ENCODE results near the gene STRAP. TPM values are rescaled to one million over a fixed set of nuclear protein-coding genes. Genes with fewer than 3 reads are reported as not detected.

The STRAP gene
- total and polyA plus RNA-seq, 10 of the 15 experiments (the other 5 are each of a cell fraction or from before 2014, with no cell fraction given): 64.3 to 281 (median 119) TPM

- TF ChIP-seq ZBTB40 (IDR thresholded peaks at IDR 0.05; ENCODE audit: borderline replicate concordance) (no peak), EZH2 (IDR thresholded peaks at IDR 0.05; ENCODE audit: borderline replicate concordance, control insufficient read depth, low read depth, low read length) (no peak), SIN3A (IDR thresholded peaks at IDR 0.05; ENCODE audit: low read depth, low read length) (no peak), E2F4 (IDR thresholded peaks at IDR 0.05; ENCODE audit: low read depth, low read length) (no peak), NR2C2 (IDR thresholded peaks at IDR 0.05; ENCODE audit: borderline replicate concordance, control insufficient read depth, insufficient read length, low read depth) (no peak), ZNF622 (IDR thresholded peaks at IDR 0.05) (no peak), ZBED1 (IDR thresholded peaks at IDR 0.05; ENCODE audit: borderline replicate concordance) (no peak), ESRRA (IDR thresholded peaks at IDR 0.05; ENCODE audit: low read length) (no peak), ATF2 (IDR thresholded peaks at IDR 0.05; ENCODE audit: low read length) (no peak), MXI1 (IDR thresholded peaks at IDR 0.05; ENCODE audit: low read depth, low read length) (no peak), NFIC (IDR thresholded peaks at IDR 0.05; ENCODE audit: low read depth, low read length) (no peak)
These were observed 1.5 kb upstream of the STRAP start (continued) for GRCh38 chr12:15880721-15881120.

All from GM12878 (cell line).